HG03460 (cell line): ENCODE data around the gene OR4B1.
A peak's percentile ranks its signal among the peaks of the same experiment; 100 is the strongest.
"Not testable (repeated sequence)": the region's sequence is repeated elsewhere in the genome, so short reads cannot be mapped to it uniquely, and the experiment has no call there.

ENCODE experiments used
- ATAC-seq: cut with Tn5 transposase; IDR thresholded peaks from one replicate; pipeline ENCODE4 v1.9.1; 2021; ENCODE audit not compliant: unreplicated experiment

The OR4B1 gene, protein sequence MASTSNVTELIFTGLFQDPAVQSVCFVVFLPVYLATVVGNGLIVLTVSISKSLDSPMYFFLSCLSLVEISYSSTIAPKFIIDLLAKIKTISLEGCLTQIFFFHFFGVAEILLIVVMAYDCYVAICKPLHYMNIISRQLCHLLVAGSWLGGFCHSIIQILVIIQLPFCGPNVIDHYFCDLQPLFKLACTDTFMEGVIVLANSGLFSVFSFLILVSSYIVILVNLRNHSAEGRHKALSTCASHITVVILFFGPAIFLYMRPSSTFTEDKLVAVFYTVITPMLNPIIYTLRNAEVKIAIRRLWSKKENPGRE

GRCh38 chr11:48216510-48216909 lies at the start of gene OR4B1:
OR4B1 (plus strand) TSS chr11:48216810; CDS start chr11:48216810, 0 bp downstream.
- no peak for ATAC-seq

GRCh38 chr11:48167380-48167779 lies 49.2 kb upstream of the OR4B1 start:
- no peak for ATAC-seq

- no peak for ATAC-seq
These were observed 47.8 kb upstream of the OR4B1 start for GRCh38 chr11:48168815-48169214.

DNA sequence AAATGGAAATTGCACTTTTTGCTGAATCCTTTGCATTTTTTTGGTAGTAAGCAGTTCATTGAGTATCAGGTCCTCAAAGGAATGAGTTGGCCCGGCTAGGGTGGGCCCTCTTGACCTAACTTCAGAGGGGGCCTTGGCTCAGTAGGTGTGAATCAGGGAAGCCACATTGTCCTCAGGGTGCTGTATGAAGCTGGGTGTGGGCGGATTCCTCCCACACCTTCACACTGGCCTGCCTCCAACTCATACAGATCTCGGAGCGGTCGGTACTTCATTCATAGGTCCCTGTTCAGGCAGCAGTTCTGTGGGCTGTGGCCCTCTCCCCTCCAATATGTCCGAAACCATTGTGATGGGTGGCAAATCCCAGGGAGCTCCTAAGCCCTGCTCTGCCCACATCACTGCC lies 47.4 kb upstream of the OR4B1 start:
- ATAC-seq, result no peak

- ATAC-seq, result no peak
These were observed 46.9 kb upstream of the OR4B1 start for GRCh38 chr11:48169717-48170116.

- ATAC-seq, result no peak
These were observed 46.1 kb upstream of the OR4B1 start for GRCh38 chr11:48170241-48171233.

DNA sequence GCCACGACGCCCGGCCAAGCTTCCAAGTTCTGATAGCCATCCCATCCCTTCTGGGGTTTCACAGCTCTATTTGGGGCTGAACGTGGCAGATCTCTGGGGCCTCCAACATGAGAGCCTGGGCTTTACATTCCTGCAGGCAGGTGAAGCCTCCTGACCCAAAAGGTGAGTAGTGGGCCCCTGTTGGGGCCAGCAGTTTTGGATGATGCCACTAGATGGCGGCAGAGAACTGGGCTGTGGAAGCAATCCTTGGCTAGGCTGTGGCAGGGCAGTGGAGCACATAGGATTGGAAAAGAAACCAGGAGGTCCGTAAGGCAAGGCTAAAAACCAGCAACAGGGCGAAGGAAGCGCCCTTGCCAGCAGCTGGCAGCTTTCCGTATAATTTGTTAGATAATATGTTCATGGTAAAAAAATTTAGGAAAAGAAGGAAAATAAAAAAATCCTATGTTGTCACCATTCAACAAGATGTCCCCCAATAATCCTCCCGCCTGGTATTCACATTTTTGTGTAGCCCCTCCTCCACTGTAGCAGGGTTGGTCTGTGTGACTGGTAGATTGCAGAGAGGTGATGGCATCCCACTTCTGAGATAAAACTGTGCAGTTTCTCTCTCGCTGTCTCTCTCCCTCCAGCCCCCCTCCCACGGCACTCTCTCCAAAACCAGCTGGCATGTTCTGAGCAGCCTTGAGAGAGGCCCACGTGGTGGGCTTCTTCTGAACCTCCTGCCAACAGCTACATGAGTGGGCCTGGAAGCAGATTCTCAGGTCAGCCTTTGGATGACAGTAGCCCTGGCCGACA lies 43.6 kb upstream of the OR4B1 start:
- peak; percentile 71 for ATAC-seq

- no peak for ATAC-seq
These were observed 38.9 kb upstream of the OR4B1 start for GRCh38 chr11:48177661-48178060.

GRCh38 chr11:48180627-48181026 lies 36.0 kb upstream of the OR4B1 start:
- ATAC-seq, result no peak

GRCh38 chr11:48182860-48183526 lies 33.6 kb upstream of the OR4B1 start:
- no peak for ATAC-seq

- ATAC-seq, result no peak
These were observed 32.2 kb upstream of the OR4B1 start for GRCh38 chr11:48184452-48184851.

GRCh38 chr11:48190906-48191654 lies 25.5 kb upstream of the OR4B1 start:
- ATAC-seq, result not testable (repeated sequence)

GRCh38 chr11:48193876-48194275 lies 22.7 kb upstream of the OR4B1 start:
- no peak for ATAC-seq

DNA sequence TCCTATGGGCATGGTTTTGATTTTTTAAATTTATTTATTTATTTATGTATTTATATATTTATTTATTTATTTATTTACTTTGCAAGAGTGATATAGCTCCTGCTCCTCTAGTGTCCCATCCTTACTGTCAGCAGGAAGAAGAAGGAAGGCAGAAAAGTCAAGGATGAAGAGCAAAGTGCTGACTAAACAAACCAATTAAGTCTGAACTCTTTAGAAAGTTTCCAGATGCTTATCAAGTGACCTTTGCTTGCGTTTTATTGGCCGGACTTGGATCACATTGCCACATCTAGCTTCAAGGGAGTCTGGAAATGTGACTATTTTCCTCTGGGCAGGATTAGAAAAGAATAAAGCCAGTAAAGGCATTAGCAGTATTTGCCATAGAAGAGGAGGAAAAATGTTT lies 8.7 kb upstream of the OR4B1 start:
- ATAC-seq, result no peak

- ATAC-seq, result no peak
These were observed 6.6 kb upstream of the OR4B1 start for GRCh38 chr11:48210052-48210451.

DNA sequence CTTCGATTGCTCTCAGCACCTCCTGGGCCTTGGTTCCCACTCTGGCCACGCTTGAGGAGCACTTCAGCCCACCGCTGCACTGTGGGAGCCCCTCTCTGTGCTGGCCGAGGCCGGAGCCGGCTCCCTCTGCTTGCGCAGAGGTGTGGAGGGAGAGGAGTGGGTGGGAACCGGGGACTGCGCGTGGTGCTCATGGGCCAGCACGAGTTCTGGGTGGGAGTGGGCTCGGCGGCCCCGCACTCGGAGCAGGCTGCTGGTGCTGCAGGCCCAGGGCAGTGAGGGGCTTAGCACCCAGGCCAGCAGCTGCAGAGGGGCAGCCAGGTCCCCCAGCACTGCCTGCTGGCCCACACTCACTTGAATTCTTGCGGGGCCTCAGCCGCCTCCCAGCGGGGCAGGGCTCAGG lies 12.2 kb downstream of the OR4B1 start:
- ATAC-seq, result no peak

GRCh38 chr11:48230057-48230456 lies 13.4 kb downstream of the OR4B1 start:
- ATAC-seq, result not testable (repeated sequence)

DNA sequence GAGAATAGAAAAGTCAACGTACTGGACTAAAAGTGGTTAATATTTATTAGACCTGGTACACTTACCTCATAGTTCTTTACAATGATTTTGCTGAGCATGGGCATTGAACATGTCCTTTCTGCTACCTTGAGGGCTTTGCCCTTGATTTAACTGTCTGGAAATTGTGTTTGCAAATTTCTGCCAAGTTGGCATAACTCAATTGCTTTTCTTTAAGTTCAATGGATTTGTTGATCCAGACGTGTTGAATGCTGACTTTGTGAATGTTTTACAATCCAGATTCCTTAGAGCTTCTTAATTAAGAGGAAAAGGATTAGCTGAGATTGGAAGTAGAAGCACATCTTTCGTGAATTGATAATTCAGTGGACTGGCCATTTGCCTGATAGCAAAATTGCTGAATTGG lies 21.1 kb downstream of the OR4B1 start:
- ATAC-seq, result no peak

GRCh38 chr11:48242501-48242900 lies 25.9 kb downstream of the OR4B1 start:
- no peak for ATAC-seq

DNA sequence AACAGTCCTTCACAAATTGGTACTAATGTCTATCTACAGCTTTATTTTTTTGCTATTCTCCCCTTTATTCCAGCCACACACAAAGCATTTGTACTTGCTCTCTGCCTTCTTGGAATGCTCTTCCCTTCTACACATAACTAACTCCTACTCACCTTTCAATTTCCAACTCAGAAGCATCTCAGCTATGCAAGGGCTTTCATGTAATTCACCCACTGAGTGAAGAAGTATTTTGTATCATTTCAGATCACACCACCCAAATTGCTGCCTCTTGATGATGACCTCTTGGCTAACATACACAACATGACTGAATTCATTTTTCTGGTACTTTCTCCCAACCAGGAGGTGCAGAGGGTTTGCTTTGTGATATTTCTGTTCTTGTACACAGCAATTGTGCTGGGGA lies 28.2 kb downstream of the OR4B1 start, which contains the start of gene OR4X2:
TSS of gene OR4X2 (plus strand) at position 301 of the 400 bp plus-strand sequence. CDS start at position 301, 0 bp downstream.
- no peak for ATAC-seq
